LNCaP clone FGC (cell line): ENCODE data around the gene FOXL1.

Experiments used
- DNase-seq: peaks from one replicate; pipeline ENCODE4 v3.0.0-alpha.2; 2011; ENCODE audit warnings: low read depth
- H3K4me3 ChIP-seq: 2 replicates; pipeline ENCODE4 v1.5.1; 2011; ENCODE audit warnings: mild to moderate bottlenecking, low read depth, low read length, control low read depth
- CTCF ChIP-seq: IDR thresholded peaks from 2 replicates; pipeline ENCODE4 v1.5.1; 2012; ENCODE audit warnings: mild to moderate bottlenecking; ENCODE audit not compliant: control insufficient read depth, insufficient read depth; ENCODE audit errors: extremely low read depth

Gene FOXL1

GRCh38 chr16:86625029-86625428 lies 46.7 kb downstream of the FOXL1 start:
- peak; percentile 36 for DNase-seq
- TF ChIP-seq CTCF = no peak
- no peak overlapping the region for H3K4me3 ChIP-seq

- TF ChIP-seq CTCF = no peak
- no peak for DNase-seq
- no peak overlapping the region for H3K4me3 ChIP-seq
Measured at GRCh38 chr16:86625821-86626220, 47.5 kb downstream of the FOXL1 start.

GRCh38 chr16:86626284-86626683 lies 47.9 kb downstream of the FOXL1 start:
- no peak for TF ChIP-seq CTCF
- no peak for DNase-seq
- no peak overlapping the region for H3K4me3 ChIP-seq

GRCh38 chr16:86626966-86627365 lies 48.6 kb downstream of the FOXL1 start:
- no peak for TF ChIP-seq CTCF
- no peak for DNase-seq
- no peak overlapping the region for H3K4me3 ChIP-seq

GRCh38 chr16:86628614-86629013 lies 50.3 kb downstream of the FOXL1 start:
- TF ChIP-seq CTCF = no peak
- H3K4me3 ChIP-seq = no peak overlapping the region
- no peak for DNase-seq

- no peak overlapping the region for H3K4me3 ChIP-seq
- DNase-seq = no peak
- TF ChIP-seq CTCF = no peak
Measured at GRCh38 chr16:86630471-86630870, 52.1 kb downstream of the FOXL1 start.

GRCh38 chr16:86631444-86631843 lies 53.1 kb downstream of the FOXL1 start:
- DNase-seq = no peak
- no peak for TF ChIP-seq CTCF
- H3K4me3 ChIP-seq = no peak overlapping the region
